Cardiac muscle cell (in vitro differentiated cells and primary cell): ENCODE measurements around the gene RGS9. TPM values are rescaled to one million over a fixed set of nuclear protein-coding genes. Genes with fewer than 3 reads are reported as not detected.

Source experiments
- DNase-seq, 2 donors: peaks; one replicate each; pipeline versions ENCODE4 v3.0.0 to v3.0.0-alpha.2; 2010 to 2017; ENCODE audit warnings: low read depth in 1 of 2, low spot score in 1 of 2
- H3K27ac ChIP-seq: fragments of 200-600 bp; sonication (generic); 2 replicates; pipeline ENCODE4 v1.5.1; 2016
- H3K27me3 ChIP-seq: fragments of 200-600 bp; sonication (generic); 2 replicates; pipeline ENCODE4 v1.6.0; 2016; ENCODE audit warnings: control low read depth
- H3K36me3 ChIP-seq: fragments of 200-600 bp; sonication (generic); 2 replicates; pipeline ENCODE4 v1.5.1; 2016; ENCODE audit warnings: control low read depth
- H3K4me1 ChIP-seq: fragments of 200-600 bp; sonication (generic); 2 replicates; pipeline ENCODE4 v1.8.1; 2017; ENCODE audit warnings: low read depth, mild to moderate bottlenecking, mixed run types
- H3K4me3 ChIP-seq: fragments of 200-600 bp; sonication (generic); 2 replicates; pipeline ENCODE4 v1.5.1; 2016; ENCODE audit warnings: mild to moderate bottlenecking
- H3K9me3 ChIP-seq: fragments of 200-600 bp; sonication (generic); 2 replicates; pipeline ENCODE4 v1.5.1; 2017; ENCODE audit warnings: low read depth, mild to moderate bottlenecking, control low read depth
- polyA plus RNA-seq: library from polyadenylated mRNA; unstranded; fragments of >200 nt; fragmentation: Nextera tagmentation; extraction: Ambion mirVana; gene quantifications from 2 replicates; pipeline ENCODE4 v1.2.1, GENCODE V29; 2016
- total RNA-seq: library from RNA; depleted of rRNA; stranded (reverse); fragments of >200 nt; gene quantifications from 2 replicates; pipeline ENCODE4 v1.2.3, GENCODE V29; 2016
- TF ChIP-seq, protein P1 (sequence below): IDR thresholded peaks from 2 replicates; pipeline ENCODE4 v1.5.1; 2012; ENCODE audit warnings: low read depth, mild to moderate bottlenecking, low read length

Gene RGS9
- total and polyA plus RNA-seq, 2 experiments from 2014 or later = 4.7 to 5.5 TPM

DNA sequence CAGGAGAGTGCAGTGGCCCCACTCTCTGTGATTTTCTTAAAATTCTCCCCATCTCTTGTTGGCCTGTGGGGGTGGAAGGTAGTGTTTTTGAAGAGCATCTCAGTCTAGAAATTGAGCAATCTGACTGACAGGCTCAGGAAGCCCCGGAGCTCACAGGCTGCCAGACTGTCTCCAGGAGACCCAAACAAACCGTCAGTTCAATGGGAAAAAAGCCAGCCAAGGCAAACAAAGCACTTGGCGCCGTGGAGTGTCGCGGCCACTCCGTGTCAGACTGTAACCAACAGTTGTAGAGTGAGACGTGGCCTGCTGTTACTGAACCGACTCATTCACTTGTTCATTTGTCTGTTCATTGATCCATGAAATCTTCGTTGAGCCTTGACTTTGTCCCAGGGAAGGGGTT, 33.7 kb downstream of the RGS9 start:
- no peaks in the 10 kb centered on the region for H3K9me3 ChIP-seq
- peak in 1 of 2 donors; percentile 73 for DNase-seq
- TF ChIP-seq, protein P1, sequence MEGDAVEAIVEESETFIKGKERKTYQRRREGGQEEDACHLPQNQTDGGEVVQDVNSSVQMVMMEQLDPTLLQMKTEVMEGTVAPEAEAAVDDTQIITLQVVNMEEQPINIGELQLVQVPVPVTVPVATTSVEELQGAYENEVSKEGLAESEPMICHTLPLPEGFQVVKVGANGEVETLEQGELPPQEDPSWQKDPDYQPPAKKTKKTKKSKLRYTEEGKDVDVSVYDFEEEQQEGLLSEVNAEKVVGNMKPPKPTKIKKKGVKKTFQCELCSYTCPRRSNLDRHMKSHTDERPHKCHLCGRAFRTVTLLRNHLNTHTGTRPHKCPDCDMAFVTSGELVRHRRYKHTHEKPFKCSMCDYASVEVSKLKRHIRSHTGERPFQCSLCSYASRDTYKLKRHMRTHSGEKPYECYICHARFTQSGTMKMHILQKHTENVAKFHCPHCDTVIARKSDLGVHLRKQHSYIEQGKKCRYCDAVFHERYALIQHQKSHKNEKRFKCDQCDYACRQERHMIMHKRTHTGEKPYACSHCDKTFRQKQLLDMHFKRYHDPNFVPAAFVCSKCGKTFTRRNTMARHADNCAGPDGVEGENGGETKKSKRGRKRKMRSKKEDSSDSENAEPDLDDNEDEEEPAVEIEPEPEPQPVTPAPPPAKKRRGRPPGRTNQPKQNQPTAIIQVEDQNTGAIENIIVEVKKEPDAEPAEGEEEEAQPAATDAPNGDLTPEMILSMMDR = no peak
- H3K4me1 ChIP-seq = peaks cover 8% of the 10 kb centered on the region
- H3K36me3 ChIP-seq = no peaks in the 10 kb centered on the region
- H3K27ac ChIP-seq = no peak overlapping the region
- H3K27me3 ChIP-seq = no peaks in the 10 kb centered on the region
- no peak overlapping the region for H3K4me3 ChIP-seq

DNA sequence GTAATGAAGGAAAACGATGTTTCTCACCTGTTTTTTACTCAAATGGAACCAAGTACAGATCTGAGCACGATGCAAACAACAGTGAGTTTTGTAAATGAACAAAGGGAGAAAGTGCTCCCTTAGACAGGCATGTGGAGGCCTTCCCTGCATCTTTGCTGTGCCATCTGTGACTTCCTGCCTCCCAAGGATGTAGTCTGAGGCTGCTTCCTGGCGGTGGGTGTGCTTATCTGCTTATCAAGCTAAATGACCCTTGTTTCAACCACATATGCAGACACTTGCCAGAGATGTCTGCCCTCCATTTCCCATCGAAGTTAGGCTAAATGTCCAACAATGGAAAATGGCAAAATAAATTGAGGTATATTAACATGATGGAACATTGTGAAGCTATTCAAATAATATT, 34.6 kb downstream of the RGS9 start:
- TF ChIP-seq, protein P1 = no peak
- H3K36me3 ChIP-seq = no peaks in the 10 kb centered on the region
- DNase-seq = no peak
- H3K27ac ChIP-seq = no peak overlapping the region
- H3K9me3 ChIP-seq = no peaks in the 10 kb centered on the region
- peaks cover 8% of the 10 kb centered on the region for H3K4me1 ChIP-seq
- no peak overlapping the region for H3K4me3 ChIP-seq
- no peaks in the 10 kb centered on the region for H3K27me3 ChIP-seq

DNA sequence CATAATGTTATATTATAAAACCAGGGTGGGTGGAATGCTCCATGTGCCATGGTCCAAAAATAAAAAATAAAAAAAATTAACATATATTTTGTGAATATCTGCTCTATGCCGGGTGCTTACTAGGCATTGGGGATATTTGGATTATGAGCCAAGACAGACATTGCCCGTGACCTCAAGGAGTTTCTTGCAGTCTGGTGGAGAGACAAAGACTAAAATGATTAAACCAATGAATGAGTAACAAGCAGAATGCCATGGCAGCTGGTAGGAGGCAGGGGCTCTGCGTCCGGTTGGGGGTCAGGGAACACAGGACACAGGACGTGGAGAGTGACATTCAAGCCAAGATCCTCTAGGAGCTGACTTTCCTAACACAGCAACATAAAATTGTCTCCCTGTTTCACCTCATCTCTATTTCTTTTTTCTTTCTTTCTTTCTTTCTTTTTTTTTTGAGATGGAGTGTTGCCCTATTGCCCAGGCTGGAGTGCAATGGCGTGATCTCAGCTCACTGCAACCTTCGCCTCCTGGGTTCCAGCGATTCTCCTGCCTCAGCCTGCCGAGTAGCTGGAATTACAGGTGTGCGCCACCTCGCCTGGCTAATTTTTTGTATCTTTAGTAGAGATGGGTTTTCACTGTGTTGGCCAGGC, 35.4 kb downstream of the RGS9 start:
- TF ChIP-seq, protein P1 = no peak
- DNase-seq = no peak
- no peak overlapping the region for H3K4me3 ChIP-seq

DNA sequence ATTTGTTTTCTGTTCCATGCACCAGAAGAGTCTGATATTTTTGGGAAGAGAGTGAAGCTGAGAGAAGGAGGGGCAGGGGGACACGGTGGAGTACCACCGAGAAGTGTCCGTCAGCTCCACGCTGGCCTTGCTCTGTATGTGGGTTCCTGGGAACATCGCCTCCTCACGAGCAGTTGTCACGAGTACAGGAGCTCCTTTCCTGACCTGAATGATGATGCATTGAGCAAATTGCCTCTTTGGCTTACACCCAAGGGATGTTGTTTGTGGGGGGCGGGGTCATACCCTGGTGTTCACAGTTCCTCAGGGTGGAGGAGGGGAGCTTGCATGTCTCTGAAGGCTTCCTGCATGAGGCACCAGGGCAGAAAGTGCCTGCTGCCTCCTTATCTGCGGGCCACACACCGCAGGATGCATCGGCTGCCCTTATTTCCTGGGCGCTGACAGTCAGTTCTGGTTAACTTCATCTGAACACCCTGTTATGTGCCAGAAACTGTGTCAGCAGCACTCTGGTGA, 36.2 kb downstream of the RGS9 start:
- H3K9me3 ChIP-seq = no peaks in the 10 kb centered on the region
- peaks cover 8% of the 10 kb centered on the region for H3K4me1 ChIP-seq
- DNase-seq = peak; percentile 52 to 86
- no peaks in the 10 kb centered on the region for H3K36me3 ChIP-seq
- H3K27me3 ChIP-seq = no peaks in the 10 kb centered on the region
- peak overlapping the region; percentile 43 for H3K27ac ChIP-seq
- TF ChIP-seq, protein P1 = no peak
- no peak overlapping the region for H3K4me3 ChIP-seq

More for the DNA sequence above, 35.4 kb downstream of the RGS9 start:
- peaks cover 8% of the 10 kb centered on the region for H3K4me1 ChIP-seq
- H3K36me3 ChIP-seq = no peaks in the 10 kb centered on the region
- H3K27me3 ChIP-seq = no peaks in the 10 kb centered on the region
- H3K9me3 ChIP-seq = no peaks in the 10 kb centered on the region
- H3K27ac ChIP-seq = no peak overlapping the region

DNA sequence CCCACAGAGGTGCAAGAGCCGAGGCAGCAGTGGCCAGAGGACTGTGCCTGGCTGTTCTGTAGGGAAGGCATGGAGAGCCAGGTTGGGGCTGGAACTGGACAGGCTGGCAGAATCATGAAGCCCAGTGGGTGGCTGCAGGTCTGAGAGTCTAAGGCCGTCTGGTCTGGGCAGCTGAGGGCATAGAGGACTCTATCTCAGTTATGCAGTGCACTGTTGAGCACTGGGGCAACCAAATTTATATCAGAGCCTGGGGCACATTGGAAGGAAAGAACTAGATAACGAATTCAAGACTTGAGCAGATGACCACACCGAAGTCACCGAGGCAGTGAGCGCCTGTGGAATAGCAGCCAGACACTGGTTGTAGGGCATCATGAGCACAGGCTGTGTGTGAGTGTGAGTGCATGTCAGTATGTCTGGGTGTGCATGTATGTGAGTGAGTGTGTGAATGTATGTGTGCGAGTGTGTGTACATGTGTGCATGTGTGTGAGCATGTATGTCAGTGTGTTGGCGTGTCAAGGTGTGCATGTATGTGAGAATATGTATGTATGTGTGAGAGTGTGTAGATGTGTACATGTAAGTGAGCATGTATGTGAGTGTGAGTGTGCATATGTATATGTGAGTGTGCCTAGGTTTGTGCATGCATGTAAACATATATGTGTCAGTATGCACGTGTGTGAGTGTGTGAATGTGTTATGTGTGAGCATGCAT, 37.0 kb downstream of the RGS9 start:
- no peaks in the 10 kb centered on the region for H3K27me3 ChIP-seq
- no peak for DNase-seq
- H3K27ac ChIP-seq = peak overlapping the region; percentile 43
- TF ChIP-seq, protein P1 = no peak
- peaks cover 8% of the 10 kb centered on the region for H3K4me1 ChIP-seq
- H3K4me3 ChIP-seq = no peak overlapping the region
- H3K36me3 ChIP-seq = no peaks in the 10 kb centered on the region
- H3K9me3 ChIP-seq = no peaks in the 10 kb centered on the region
